Stimulated activated CD4-positive, alpha-beta T cell treated with anti-CD3 and anti-CD28 coated beads, Interleukin-4, amount 100 ng/mL, for 48 hours (primary cell): ENCODE measurements around the gene C8G.

Experiments used
- DNase-seq, 2 donors: peaks; one replicate each; pipeline ENCODE4 v3.0.0-alpha.2; 2020; ENCODE audit warnings: low read depth in 2 of 2

Gene C8G

GRCh38 chr9:136944519-136945332 is at the start of gene C8G, which contains the start of gene FBXW5:
TSS of gene C8G (plus strand) at chr9:136945243. CDS start at chr9:136945321, 78 bp downstream.
TSS of gene FBXW5 (minus strand) at chr9:136944738. CDS start at chr9:136944083, 655 bp downstream.
- DNase-seq, result peak; percentile 92

- DNase-seq, result no peak
Measured at GRCh38 chr9:136896027-136896426, 49.0 kb upstream of the C8G start.

GRCh38 chr9:136898483-136899100 is 46.5 kb upstream of the C8G start:
- DNase-seq, result no peak

GRCh38 chr9:136899196-136899595 is 45.8 kb upstream of the C8G start:
- DNase-seq, result no peak

- DNase-seq, result no peak
Measured at GRCh38 chr9:136900556-136900955, 44.5 kb upstream of the C8G start.

- DNase-seq, result no peak
Measured at GRCh38 chr9:136900988-136901515, 44.0 kb upstream of the C8G start.

GRCh38 chr9:136901516-136902258 is 43.4 kb upstream of the C8G start:
- peak; percentile 61 to 82 for DNase-seq

GRCh38 chr9:136902259-136902821 is 42.7 kb upstream of the C8G start:
- DNase-seq, result peak; percentile 76 to 87

GRCh38 chr9:136903041-136903554 is 41.9 kb upstream of the C8G start:
- DNase-seq, result no peak

GRCh38 chr9:136906266-136906665 is 38.8 kb upstream of the C8G start:
- DNase-seq, result no peak

GRCh38 chr9:136907011-136907914 is 37.8 kb upstream of the C8G start:
- no peak for DNase-seq

- DNase-seq, result no peak
Measured at GRCh38 chr9:136910197-136910900, 34.7 kb upstream of the C8G start.

- no peak for DNase-seq
Measured at GRCh38 chr9:136910901-136911245, 34.2 kb upstream of the C8G start.

GRCh38 chr9:136913701-136914438 is 31.2 kb upstream of the C8G start:
- no peak for DNase-seq

- no peak for DNase-seq
Measured at GRCh38 chr9:136915632-136916329, 29.3 kb upstream of the C8G start.

- DNase-seq, result no peak
Measured at GRCh38 chr9:136916330-136917184, 28.5 kb upstream of the C8G start.

- DNase-seq, result no peak
Measured at GRCh38 chr9:136917902-136918301, 27.1 kb upstream of the C8G start.

GRCh38 chr9:136920069-136920468 is 25.0 kb upstream of the C8G start:
- DNase-seq, result no peak
